GM21390 (cell line): ENCODE measurements around the gene AKAP8L.
A peak's percentile ranks its signal among the peaks of the same experiment; 100 is the strongest.
"Not testable (repeated sequence)": the region's sequence is repeated elsewhere in the genome, so short reads cannot be mapped to it uniquely, and the experiment has no call there.

Experiments
- ATAC-seq: cut with Tn5 transposase; IDR thresholded peaks from one replicate; pipeline ENCODE4 v1.9.1; 2021; ENCODE audit not compliant: unreplicated experiment

AKAP8L gene

GRCh38 chr19:15379999-15380647 is 38.7 kb downstream of the AKAP8L start:
- peak; percentile 12 for ATAC-seq

- peak; percentile 72 for ATAC-seq
Measured at GRCh38 chr19:15379083-15379998, 39.4 kb downstream of the AKAP8L start, which contains the start of gene AKAP8. Gene AKAP8 (minus strand): TSS chr19:15379787. CDS start chr19:15379731, 56 bp downstream.

DNA sequence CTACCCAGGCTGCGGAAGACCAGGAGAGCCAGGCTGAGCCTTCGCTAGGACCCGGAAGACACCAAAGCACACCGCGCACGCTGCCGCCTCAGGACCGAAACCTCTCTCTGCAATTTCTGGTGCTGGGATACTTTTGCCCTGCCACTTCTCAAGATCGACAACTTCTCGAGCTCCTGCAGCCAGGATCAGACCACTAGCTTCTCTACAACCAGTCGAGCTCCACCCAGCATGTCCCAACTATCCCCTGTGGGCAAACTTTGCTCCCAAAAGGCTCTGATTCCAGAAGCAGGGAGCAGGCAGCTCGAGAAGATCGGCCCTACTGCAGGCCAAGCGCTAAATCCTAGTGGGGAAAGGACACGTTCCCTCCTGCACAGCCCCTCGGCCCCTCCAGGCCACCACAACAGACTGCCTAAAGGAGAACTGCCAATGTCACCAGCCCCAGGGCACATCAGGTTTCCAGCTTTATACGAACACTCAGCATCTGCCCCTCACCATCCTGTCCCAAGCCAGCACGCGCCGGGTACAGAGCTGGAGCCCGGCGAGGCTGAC is 40.2 kb downstream of the AKAP8L start:
- ATAC-seq = no peak

DNA sequence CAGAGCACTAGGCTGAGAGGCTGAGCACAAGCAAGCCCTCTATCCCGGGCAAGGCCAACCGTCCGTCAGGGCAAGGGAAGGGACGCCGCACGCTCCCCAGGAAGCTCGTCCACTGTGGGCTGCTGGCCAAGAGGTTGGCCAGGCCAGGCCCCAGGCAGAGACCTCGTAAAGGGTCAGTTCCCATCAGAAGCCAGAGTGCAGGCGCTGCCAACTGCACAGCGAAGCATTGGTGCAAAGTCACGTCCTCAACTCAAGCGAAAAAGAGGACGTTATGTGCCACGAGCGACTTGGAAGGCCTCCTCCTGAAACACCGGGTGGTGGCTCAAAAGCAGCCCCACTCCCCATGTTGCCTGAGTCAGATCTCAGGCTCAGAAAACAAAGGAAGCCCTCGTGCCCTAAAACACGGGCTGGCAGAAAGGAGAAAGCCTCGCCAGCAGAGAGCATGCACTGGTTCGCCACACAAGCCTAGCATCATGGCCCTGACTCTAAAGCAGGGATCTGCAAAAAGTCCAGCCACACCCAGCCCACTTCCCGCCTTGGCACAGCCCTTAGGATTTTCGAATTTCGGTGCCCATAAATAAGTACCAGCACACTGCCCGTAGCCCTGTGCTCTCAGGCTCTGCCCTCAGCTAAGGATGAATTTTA is 43.9 kb downstream of the AKAP8L start:
- ATAC-seq = no peak

DNA sequence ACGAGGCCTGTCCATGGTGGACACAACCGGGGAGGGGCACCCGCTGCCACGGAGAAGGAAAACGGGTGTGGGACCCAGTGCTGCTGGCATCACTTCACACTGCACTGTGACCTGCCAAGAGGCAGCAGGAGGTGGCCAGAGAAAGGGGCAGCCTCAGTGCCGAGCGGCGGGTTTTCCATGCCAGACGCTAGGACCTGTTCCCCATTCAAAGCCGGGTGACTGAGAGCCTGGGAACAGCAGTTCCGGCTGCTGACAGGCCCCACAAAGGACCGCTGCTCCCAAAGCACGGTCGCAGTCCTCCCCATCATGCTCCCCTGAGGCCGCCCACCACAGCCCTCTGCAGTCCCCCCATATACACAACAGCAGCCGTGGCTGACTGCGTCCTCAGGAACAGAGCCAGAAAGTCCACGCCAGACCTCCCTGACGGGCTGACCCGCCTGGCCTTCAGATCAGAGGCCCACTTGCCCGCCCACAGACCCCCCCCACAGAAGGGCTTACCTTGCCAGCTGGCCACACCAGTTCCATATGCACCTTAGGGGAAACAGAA is 44.6 kb downstream of the AKAP8L start:
- ATAC-seq = no peak

GRCh38 chr19:15373644-15374043 is 45.1 kb downstream of the AKAP8L start:
- no peak for ATAC-seq

GRCh38 chr19:15372891-15373301 is 45.9 kb downstream of the AKAP8L start:
- no peak for ATAC-seq

DNA sequence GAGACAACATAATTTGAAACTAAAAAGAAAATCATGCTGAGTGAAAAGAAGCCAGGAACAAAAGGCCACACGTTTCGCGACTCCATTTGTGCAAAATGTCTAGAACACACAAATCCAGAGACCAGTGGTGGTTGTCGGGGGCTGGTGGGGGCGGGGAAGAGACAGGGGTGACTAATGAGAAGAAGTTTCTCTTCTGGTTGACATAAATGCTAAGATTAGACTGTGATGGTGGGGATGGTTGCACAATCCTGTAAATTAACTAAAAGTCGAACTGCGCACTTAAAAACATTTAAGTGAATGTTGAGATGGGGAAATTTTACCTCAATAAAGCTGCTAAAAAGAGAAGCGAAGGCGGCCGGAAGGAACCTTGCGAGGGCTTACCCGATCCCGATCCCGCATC is 46.3 kb downstream of the AKAP8L start:
- ATAC-seq = no peak

DNA sequence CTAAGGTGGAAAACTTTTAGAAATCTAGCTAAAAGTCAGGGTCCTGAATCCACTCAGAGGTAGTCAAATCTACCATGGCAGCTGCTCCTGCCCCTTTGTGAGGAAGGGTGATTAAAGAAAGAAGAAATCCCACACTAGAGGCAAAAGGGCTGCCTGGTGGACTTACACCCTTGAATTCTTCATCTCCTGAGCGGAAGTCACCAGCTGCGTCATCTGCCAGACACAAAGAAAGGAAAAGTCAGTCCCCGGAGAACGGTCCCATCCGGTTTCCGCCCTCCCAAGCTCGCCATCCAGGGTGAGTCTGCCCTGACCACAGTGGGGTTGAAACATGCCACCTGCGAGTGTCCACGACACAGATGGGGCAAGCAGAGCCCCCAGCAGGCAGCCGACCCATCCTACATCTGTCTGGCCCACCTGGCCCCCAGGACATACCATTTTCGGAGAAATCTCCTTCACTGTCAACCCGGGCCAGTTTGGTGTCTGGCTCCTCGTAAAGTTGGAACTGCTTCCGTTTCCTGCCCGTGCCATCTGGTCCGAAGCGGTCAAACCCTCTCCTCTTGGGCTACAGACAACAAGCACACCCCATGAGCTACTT is 46.9 kb downstream of the AKAP8L start:
- no peak for ATAC-seq

DNA sequence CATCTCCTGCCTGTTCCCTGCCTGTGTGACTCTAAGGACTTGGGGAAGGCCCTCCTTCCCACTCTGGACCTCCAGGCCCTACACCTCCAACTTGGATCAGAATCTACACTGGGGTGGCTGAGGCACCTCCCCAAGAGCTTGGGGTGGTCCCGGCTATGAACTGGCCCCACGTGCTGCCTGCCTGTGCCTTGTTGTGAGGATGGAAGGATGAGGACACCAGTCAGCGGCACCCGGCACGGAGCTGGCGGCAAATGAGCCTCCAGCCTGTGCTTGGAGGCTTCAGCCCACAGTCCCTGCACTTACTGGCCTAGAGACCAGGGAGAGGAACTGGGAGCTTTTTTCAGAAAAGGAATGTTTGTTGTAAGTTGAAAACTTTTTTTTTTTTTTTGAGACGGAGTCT is 47.7 kb downstream of the AKAP8L start:
- ATAC-seq = no peak

- no peak for ATAC-seq
Measured at GRCh38 chr19:15369594-15369891, 49.2 kb downstream of the AKAP8L start.

GRCh38 chr19:15368798-15369593 is 49.8 kb downstream of the AKAP8L start:
- ATAC-seq = no peak

DNA sequence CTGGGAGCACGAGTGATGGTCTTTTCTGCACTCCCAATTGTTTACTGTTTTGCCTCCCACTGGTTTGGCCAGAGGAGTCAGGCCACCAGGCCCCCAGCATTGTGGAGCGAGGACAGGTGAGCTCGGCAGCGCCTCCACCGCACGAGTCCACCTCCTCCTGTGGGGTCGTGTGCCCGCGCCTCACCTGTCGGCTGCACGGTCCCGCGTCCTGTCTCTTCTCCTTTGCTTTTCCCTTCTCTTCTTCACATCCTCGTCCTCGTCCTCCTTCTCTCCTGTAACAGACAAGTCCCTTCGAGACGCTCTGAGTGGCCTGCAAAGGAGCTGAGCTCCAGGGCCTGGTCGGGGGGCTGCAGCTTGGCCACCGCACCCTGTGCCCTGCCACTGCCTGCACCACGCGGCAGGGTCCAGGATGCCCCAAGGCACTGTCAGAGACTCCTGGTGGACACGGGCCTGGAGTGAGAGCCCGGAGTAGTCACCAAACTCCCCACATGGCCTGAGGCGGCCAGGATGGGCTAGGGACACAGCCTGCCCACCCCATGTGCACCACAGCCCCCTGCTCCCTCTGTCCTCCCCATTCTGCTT is 50.6 kb downstream of the AKAP8L start:
- no peak for ATAC-seq

GRCh38 chr19:15367439-15367838 is 51.3 kb downstream of the AKAP8L start:
- no peak for ATAC-seq

- ATAC-seq = no peak
Measured at GRCh38 chr19:15365264-15365663, 53.5 kb downstream of the AKAP8L start.

GRCh38 chr19:15363791-15364190 is 55.0 kb downstream of the AKAP8L start:
- not testable (repeated sequence) for ATAC-seq

DNA sequence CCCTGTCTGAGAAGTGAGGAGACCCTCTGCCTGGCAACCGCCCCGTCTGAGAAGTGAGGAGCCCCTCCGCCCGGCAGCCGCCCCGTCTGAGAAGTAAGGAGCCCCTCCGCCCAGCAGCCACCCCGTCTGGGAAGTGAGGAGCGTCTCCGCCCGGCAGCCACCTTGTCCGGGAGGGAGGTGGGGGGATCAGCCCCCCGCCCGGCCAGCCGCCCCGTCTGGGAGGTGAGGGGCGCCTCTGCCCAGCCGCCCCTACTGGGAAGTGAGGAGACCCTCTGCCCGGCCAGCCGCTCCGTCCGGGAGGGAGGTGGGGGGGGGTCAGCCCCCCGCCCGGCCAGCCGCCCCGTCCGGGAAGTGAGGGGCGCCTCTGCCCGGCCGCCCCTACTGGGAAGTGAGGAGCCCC is 55.7 kb downstream of the AKAP8L start:
- ATAC-seq = not testable (repeated sequence)

GRCh38 chr19:15360015-15360414 is 58.8 kb downstream of the AKAP8L start:
- ATAC-seq = not testable (repeated sequence)

DNA sequence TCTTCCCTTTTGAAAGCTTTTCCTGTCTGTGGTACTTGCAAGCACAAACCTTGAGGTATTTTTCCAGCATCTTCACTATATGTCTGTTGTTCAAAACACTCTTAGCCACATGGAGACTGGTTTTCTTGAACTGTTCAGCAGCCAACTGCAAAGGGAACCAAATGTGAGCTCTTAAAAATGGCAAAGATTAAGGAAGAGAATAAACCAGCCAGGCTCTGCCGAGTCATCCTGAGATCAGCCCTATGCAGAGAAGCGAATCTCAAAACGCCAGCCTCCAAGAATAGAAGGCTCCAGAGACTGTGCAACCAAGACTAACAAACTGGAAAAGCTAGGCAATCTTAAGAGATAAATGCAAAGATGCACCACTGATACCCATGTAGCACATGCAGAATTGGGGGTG is 59.9 kb downstream of the AKAP8L start:
- ATAC-seq = no peak

DNA sequence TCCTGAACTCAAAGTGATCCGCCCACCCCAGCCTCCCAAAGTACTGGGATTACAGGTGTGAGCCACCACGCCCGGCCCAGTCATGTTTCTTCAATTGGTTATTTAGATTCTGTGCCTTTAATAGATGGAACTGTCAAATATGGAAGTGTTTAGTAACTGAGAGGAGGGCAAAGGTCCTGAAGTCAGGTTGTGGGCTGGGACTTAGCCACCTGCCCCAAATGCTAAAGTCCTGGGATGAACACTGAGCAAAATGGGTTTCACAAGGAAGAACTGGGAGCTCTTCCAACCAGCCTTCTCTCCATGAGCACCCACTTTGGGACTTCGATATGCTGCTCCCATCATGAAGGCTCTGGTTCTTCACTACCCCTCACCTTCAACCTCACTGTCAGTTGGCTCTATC is 60.9 kb downstream of the AKAP8L start:
- ATAC-seq = no peak
